SK-N-DZ (cell line): ENCODE results near the gene DNAJB6.

Experiments used
- DNase-seq: peaks from one replicate; pipeline ENCODE4 v3.0.0-alpha.2; 2015; ENCODE audit warnings: low spot score

The DNAJB6 gene

GRCh38 chr7:157396316-157397035 lies 59.7 kb downstream of the DNAJB6 start:
- DNase-seq: no peak

- no peak for DNase-seq
These were observed 60.4 kb downstream of the DNAJB6 start for GRCh38 chr7:157397036-157397720.

GRCh38 chr7:157397731-157398691 lies 61.2 kb downstream of the DNAJB6 start:
- peak; percentile 61 for DNase-seq

- no peak for DNase-seq
These were observed 62.4 kb downstream of the DNAJB6 start for GRCh38 chr7:157399086-157399687.

- no peak for DNase-seq
These were observed 63.5 kb downstream of the DNAJB6 start for GRCh38 chr7:157400171-157400860.

GRCh38 chr7:157401567-157402387 lies 65.0 kb downstream of the DNAJB6 start:
- no peak for DNase-seq

GRCh38 chr7:157402388-157402703 lies 65.5 kb downstream of the DNAJB6 start:
- DNase-seq: no peak

- no peak for DNase-seq
These were observed 66.2 kb downstream of the DNAJB6 start for GRCh38 chr7:157402911-157403534.

GRCh38 chr7:157403646-157404401 lies 67.0 kb downstream of the DNAJB6 start:
- DNase-seq: no peak

GRCh38 chr7:157404845-157405481 lies 68.2 kb downstream of the DNAJB6 start:
- DNase-seq: peak; percentile 70

GRCh38 chr7:157405501-157405900 lies 68.7 kb downstream of the DNAJB6 start:
- no peak for DNase-seq

GRCh38 chr7:157405914-157406810 lies 69.4 kb downstream of the DNAJB6 start:
- no peak for DNase-seq

- no peak for DNase-seq
These were observed 70.2 kb downstream of the DNAJB6 start for GRCh38 chr7:157406971-157407370.

GRCh38 chr7:157407512-157408257 lies 70.9 kb downstream of the DNAJB6 start:
- no peak for DNase-seq

- no peak for DNase-seq
These were observed 71.7 kb downstream of the DNAJB6 start for GRCh38 chr7:157408258-157409101.
